Measurements from ENCODE around the gene DACT2.

Gene DACT2

GRCh38 chr6:168344338-168344737 is 24.8 kb upstream of the DACT2 start:
- DNase-seq, result no peak
- TF ChIP-seq POLR2A (IDR thresholded peaks at IDR 0.05; ENCODE audit: low read length) (no peak), GATA1 (IDR thresholded peaks at IDR 0.05; ENCODE audit: low read depth, low read length) (no peak)

DNA sequence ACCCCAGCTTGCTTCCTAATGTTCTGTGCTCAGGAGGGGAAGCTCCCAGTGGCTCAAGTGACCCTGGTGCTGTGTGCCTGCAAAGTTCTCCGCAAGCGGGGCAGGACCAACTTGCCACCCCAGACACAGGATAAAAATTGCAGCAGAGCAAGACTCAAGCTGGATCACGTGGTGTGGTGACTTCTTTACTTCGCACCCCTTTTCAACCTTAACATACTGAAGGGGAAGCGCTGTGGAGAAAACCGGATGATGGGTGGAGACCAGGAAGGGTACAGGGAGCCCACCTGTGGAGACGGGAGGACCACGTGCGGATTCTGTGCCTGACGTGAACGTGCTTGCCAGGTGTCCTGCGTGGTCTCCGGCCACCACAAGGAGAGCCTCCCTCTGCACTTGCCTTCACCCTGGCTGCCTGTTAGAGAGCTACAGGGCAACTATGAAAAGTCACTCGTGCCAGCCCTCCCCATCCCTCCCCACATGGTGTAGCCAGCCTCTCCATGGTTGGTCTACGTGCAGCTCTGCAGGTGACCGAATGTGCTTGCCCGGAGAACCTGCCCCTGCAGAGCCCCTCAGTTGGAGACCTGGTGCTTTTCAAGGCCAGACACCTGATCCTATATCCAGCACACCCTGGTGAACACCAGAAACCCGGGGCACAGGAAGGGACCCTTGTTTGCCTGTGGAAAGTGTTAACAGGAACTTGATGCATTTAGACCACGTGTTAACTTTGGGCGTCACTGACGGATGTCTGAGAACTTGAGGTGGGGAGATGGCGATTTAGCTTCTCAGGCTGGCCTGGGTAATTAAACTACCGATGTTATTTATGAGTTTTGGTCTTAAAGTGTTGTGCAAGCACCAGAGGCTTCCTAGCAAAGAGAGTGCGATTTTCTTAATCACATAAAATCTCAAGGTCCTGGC is 23.9 kb upstream of the DACT2 start:
- DNase-seq, result no peak
- TF ChIP-seq GATA1 (IDR thresholded peaks at IDR 0.05; ENCODE audit: low read depth, low read length) (no peak), POLR2A (IDR thresholded peaks at IDR 0.05; ENCODE audit: low read length) (no peak)

DNA sequence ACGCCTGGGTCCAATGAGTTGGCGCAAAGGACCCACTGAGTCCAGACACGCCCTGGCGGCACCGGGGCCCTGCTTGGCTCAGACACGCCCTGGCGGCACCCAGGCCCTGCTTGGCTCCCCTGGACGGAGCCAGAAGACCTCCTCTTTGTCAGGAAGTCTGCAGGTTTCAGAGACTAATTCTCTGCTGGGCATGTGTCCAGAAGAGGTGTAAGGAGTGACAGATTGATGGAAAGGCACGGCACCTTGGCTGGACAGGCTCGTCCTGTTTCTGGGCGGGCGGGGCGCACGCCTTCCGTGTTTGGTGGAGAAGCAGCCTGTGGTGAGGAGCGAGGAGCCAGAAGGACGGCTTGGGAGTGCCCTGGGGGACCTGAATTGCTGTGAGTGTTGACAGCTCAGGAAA is 23.1 kb upstream of the DACT2 start:
- DNase-seq, result no peak
- TF ChIP-seq GATA1 (IDR thresholded peaks at IDR 0.05; ENCODE audit: low read depth, low read length) (no peak), POLR2A (IDR thresholded peaks at IDR 0.05; ENCODE audit: low read length) (no peak)

DNA sequence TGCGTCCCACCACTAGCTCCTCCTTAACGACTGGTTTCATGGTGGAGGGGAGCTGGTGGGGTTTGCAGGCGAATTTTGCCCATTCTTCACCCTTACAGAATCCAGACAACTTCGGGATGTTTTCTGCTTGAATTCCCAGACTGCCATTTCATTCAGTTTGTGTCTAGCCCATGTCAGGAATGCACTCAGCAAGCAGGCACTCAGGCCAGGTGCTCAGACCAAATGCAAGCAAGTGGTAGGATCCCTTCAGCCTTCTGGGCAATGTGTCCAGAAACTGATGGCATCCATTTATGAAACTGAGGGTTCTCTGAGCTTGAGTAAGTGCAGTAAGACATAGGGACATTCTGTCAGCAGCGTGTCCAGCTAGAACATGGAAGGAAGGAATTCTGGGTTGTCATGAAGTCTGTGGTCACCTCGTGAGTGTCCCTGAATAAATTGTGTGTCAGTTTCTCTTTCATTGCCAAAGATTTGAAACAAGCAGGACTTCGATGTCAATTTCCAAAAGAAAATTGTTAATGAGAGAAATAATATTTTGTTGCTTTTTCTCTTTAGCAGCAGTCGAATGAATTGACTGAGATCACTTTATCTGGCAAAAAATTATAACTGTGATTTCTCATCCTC is 21.8 kb upstream of the DACT2 start:
- DNase-seq, result no peak
- no peak for TF ChIP-seq GATA1 (IDR thresholded peaks at IDR 0.05; ENCODE audit: low read depth, low read length)

DNA sequence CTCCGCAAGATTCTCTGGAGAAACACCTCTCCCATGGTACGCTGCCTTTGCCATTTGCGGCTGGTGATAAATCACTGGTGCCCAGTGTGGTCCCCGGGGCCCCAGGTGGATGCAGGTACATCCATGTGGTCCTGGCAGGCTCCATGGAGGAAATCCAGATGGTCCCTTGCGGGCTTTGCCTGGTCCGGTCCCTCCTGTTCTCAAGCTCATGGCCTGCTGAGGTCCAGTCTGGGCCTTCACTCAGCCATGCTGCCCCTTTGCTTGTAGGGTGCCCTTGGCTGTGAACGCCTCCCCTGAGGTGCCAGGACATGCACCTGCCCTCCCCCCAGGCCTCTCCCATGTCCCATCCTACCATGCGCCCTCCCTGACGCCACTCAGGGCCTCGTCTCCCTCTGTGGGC is 21.2 kb upstream of the DACT2 start:
- no peak for DNase-seq

DNA sequence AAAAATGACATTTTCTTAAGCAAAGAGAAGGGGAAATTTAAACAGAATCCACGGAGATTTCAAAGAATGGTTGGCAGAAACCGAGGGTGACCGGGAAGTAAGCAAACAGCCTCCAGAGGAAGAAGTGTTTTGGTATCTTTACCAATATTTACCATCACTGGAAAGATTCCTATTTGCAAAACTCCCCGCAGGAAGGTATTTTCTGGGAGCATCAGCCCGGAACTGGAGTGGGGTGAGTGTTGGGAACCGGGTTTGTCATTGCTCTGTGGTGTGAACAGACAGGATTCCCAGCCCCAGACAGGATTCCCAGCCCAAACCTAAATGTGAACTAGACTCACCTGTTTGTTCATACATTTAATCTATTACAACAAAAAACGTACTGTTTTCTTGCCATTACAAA is 19.2 kb upstream of the DACT2 start:
- DNase-seq, result no peak
- TF ChIP-seq GATA1 (IDR thresholded peaks at IDR 0.05; ENCODE audit: low read depth, low read length) (no peak), POLR2A (IDR thresholded peaks at IDR 0.05; ENCODE audit: low read length) (no peak)

More for the DNA sequence above, 21.2 kb upstream of the DACT2 start:
- TF ChIP-seq GATA1 (IDR thresholded peaks at IDR 0.05; ENCODE audit: low read depth, low read length) (no peak), POLR2A (IDR thresholded peaks at IDR 0.05; ENCODE audit: low read length) (no peak)

DNA sequence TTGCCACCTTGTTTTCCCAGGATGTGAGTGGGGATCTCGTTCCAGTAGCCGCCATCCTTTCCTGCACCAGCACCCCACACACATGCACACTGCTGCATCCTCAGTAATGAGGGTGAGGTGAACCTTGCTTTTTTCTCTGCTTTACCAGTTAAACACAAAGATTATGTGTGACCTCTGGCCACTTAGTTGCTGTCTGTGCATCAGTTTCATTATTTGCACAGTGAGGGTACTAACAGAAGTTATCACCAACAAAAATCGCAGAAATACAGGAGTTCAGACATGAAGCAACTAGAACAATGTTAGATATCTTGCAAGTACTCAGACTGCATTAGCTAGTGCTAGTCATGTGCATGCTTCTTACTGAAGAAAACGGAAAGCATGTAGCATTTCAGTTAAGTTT is 17.4 kb upstream of the DACT2 start:
- DNase-seq, result no peak
- no peak for TF ChIP-seq POLR2A (IDR thresholded peaks at IDR 0.05; ENCODE audit: low read length)
- no peak for TF ChIP-seq GATA1 (IDR thresholded peaks at IDR 0.05; ENCODE audit: low read depth, low read length)

GRCh38 chr6:168333989-168334388 is 14.4 kb upstream of the DACT2 start:
- TF ChIP-seq POLR2A (IDR thresholded peaks at IDR 0.05; ENCODE audit: low read length) (no peak), GATA1 (IDR thresholded peaks at IDR 0.05; ENCODE audit: low read depth, low read length) (no peak)
- DNase-seq, result no peak

- TF ChIP-seq GATA1 (IDR thresholded peaks at IDR 0.05; ENCODE audit: low read depth, low read length), result no peak
- DNase-seq, result no peak
Measured at GRCh38 chr6:168333491-168333890, 13.9 kb upstream of the DACT2 start.

- DNase-seq, result peak; percentile 12 to 18
- TF ChIP-seq POLR2A (IDR thresholded peaks at IDR 0.05; ENCODE audit: low read length) (no peak), GATA1 (IDR thresholded peaks at IDR 0.05; ENCODE audit: low read depth, low read length) (no peak)
Measured at GRCh38 chr6:168333039-168333438, 13.5 kb upstream of the DACT2 start.

- TF ChIP-seq POLR2A (IDR thresholded peaks at IDR 0.05; ENCODE audit: low read length) (no peak), GATA1 (IDR thresholded peaks at IDR 0.05; ENCODE audit: low read depth, low read length) (no peak)
- DNase-seq, result no peak
Measured at GRCh38 chr6:168332020-168332419, 12.4 kb upstream of the DACT2 start.

DNA sequence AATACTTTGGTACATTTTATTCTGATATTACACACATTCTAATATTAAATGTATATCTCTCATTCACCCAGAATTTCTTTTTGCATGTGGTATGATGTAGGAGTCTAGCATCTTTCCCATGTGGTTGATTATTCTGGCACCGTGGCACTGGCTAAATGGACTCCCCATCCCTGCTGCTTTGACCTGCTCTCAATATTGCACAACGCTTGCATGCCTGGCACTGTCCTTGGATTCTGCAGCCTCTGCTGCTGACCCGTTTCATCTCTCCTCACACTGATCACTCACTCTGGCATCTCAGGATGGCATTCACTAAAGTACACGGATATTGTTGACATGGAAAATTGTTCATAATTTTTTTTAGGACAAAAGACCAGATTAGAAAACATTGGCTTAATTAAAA is 11.5 kb upstream of the DACT2 start:
- no peak for TF ChIP-seq POLR2A (IDR thresholded peaks at IDR 0.05; ENCODE audit: low read length)
- no peak for TF ChIP-seq GATA1 (IDR thresholded peaks at IDR 0.05; ENCODE audit: low read depth, low read length)

GRCh38 chr6:168330403-168330802 is 10.8 kb upstream of the DACT2 start:
- no peak for DNase-seq
- TF ChIP-seq POLR2A (IDR thresholded peaks at IDR 0.05; ENCODE audit: low read length), result no peak
- TF ChIP-seq GATA1 (IDR thresholded peaks at IDR 0.05; ENCODE audit: low read depth, low read length), result no peak

More for the DNA sequence above, 11.5 kb upstream of the DACT2 start:
- DNase-seq, result no peak

- DNase-seq, result no peak
- TF ChIP-seq GATA1 (IDR thresholded peaks at IDR 0.05; ENCODE audit: low read depth, low read length), result no peak
- no peak for TF ChIP-seq POLR2A (IDR thresholded peaks at IDR 0.05; ENCODE audit: low read length)
Measured at GRCh38 chr6:168328086-168328485, 8.5 kb upstream of the DACT2 start.
